Loucy (cell line): ENCODE data around the gene HS1BP3.

Experiments used
- H2AFZ ChIP-seq: fragments of 200-600 bp; sonication (generic); 2 replicates; pipeline ENCODE4 v1.6.0; 2016; ENCODE audit warnings: antibody characterized with exemption, mild to moderate bottlenecking, low read length, moderate library complexity
- H3F3A ChIP-seq: fragments of 200-600 bp; 2 replicates; pipeline ENCODE4 v1.6.0; 2016; ENCODE audit warnings: antibody characterized with exemption, low read depth, mild to moderate bottlenecking
- H3K27me3 ChIP-seq: fragments of 200-600 bp; sonication (generic); 2 replicates; pipeline ENCODE4 v1.6.1; 2014; ENCODE audit warnings: low read length, mild to moderate bottlenecking; ENCODE audit not compliant: insufficient read depth, poor library complexity, severe bottlenecking
- H3K36me3 ChIP-seq: fragments of 200-600 bp; sonication (generic); 2 replicates; pipeline ENCODE4 v1.6.1; 2016; ENCODE audit warnings: low read length; ENCODE audit not compliant: insufficient read depth
- H3K4me1 ChIP-seq: fragments of 200-600 bp; sonication (generic); 2 replicates; pipeline ENCODE4 v1.5.1; 2014; ENCODE audit warnings: low read length, mild to moderate bottlenecking; ENCODE audit not compliant: insufficient read depth, poor library complexity, severe bottlenecking
- H3K4me2 ChIP-seq: fragments of 200-600 bp; sonication (generic); 2 replicates; pipeline ENCODE4 v1.6.0; 2014; ENCODE audit warnings: antibody characterized with exemption, low read length, low read depth, mild to moderate bottlenecking; ENCODE audit not compliant: poor library complexity, severe bottlenecking
- H3K4me3 ChIP-seq: fragments of 200-600 bp; sonication (generic); 2 replicates; pipeline ENCODE4 v1.5.1; 2014; ENCODE audit warnings: low read length, mild to moderate bottlenecking, mixed read lengths; ENCODE audit not compliant: poor library complexity, severe bottlenecking
- H3K79me2 ChIP-seq: fragments of 200-600 bp; sonication (generic); 2 replicates; pipeline ENCODE4 v1.6.1; 2014; ENCODE audit warnings: low read length; ENCODE audit not compliant: insufficient read depth
- H3K9ac ChIP-seq: fragments of 200-600 bp; sonication (generic); 2 replicates; pipeline ENCODE4 v1.6.0; 2014; ENCODE audit warnings: mild to moderate bottlenecking, low read depth, low read length, moderate library complexity; ENCODE audit not compliant: poor library complexity, severe bottlenecking
- H3K9me2 ChIP-seq: fragments of 200-600 bp; sonication (generic); replicated peaks from 2 replicates; pipeline ENCODE4 v1.6.1; 2016; ENCODE audit warnings: low read depth, low read length, mixed read lengths
- H3K9me3 ChIP-seq: fragments of 200-600 bp; sonication (generic); 2 replicates; pipeline ENCODE4 v1.6.1; 2014; ENCODE audit warnings: mild to moderate bottlenecking, antibody characterized with exemption, low read length, low read depth; ENCODE audit not compliant: insufficient read depth
- H4K20me1 ChIP-seq: fragments of 200-600 bp; sonication (generic); 2 replicates; pipeline ENCODE4 v1.6.0; 2014; ENCODE audit warnings: antibody characterized with exemption, low read length, mild to moderate bottlenecking; ENCODE audit not compliant: insufficient read depth, poor library complexity, severe bottlenecking
- EZH2phosphoT487 ChIP-seq: fragments of 200-600 bp; IDR thresholded peaks from 2 replicates; pipeline ENCODE4 v1.6.1; 2018; ENCODE audit warnings: antibody characterized with exemption, mild to moderate bottlenecking, moderate library complexity, borderline replicate concordance
- TF ChIP-seq, protein P1 (sequence below): fragments of 200-600 bp; sonication (generic); conservative IDR thresholded peaks from 2 replicates; pipeline ENCODE4 v1.5.1; 2014; ENCODE audit warnings: mild to moderate bottlenecking, antibody characterized with exemption, low read length

HS1BP3 gene

DNA sequence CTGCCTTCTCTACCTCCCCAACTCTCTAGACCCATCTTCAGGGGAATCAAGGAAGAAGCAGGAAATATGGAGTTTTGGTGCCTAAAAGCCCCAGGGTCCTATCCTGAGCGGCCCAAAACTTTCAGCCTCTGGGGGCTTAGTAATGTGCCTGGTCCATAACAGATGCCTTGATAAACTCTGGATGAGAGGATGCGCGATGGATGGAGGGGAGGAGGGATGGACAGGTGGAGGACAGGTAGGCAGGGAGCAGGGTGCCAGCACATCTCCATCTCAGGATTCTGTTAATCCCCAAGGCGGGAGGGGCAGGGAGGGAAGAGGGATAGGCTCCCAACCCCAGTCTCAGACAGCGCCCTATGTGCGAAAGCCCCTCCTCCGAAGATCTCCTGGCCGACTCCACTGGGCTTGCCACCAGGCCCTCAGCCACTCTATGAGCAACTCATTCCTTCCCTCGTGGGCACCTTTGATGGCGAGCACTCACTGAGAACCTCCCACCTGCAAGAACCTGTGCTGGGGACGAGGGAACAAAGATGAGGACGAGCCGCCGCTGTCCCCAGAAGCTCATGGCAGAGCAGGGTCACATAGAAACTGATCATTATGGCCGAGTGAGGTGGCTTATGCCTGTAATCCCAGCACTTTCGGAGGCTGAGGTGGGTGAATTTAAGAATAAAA, 23.1 kb downstream of the HS1BP3 start:
- H3F3A ChIP-seq: no peaks in the 10 kb centered on the region
- no peaks in the 10 kb centered on the region; the same call in 1 of the 2 replicates for H3K36me3 ChIP-seq
- H3K4me2 ChIP-seq: no peak overlapping the region
- no peak for TF ChIP-seq EZH2phosphoT487
- TF ChIP-seq, protein P1, sequence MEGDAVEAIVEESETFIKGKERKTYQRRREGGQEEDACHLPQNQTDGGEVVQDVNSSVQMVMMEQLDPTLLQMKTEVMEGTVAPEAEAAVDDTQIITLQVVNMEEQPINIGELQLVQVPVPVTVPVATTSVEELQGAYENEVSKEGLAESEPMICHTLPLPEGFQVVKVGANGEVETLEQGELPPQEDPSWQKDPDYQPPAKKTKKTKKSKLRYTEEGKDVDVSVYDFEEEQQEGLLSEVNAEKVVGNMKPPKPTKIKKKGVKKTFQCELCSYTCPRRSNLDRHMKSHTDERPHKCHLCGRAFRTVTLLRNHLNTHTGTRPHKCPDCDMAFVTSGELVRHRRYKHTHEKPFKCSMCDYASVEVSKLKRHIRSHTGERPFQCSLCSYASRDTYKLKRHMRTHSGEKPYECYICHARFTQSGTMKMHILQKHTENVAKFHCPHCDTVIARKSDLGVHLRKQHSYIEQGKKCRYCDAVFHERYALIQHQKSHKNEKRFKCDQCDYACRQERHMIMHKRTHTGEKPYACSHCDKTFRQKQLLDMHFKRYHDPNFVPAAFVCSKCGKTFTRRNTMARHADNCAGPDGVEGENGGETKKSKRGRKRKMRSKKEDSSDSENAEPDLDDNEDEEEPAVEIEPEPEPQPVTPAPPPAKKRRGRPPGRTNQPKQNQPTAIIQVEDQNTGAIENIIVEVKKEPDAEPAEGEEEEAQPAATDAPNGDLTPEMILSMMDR: no peak
- no peaks in the 10 kb centered on the region for H3K9me3 ChIP-seq
- no peaks in the 10 kb centered on the region for H3K27me3 ChIP-seq
- H3K4me3 ChIP-seq: no peak overlapping the region
- H2AFZ ChIP-seq: no peak overlapping the region
- peaks cover under 1% of the 10 kb centered on the region for H3K4me1 ChIP-seq
- no peak overlapping the region for H3K9ac ChIP-seq
- H3K79me2 ChIP-seq: no peaks in the 10 kb centered on the region
- H3K9me2 ChIP-seq: no peaks in the 10 kb centered on the region
- no peaks in the 10 kb centered on the region for H4K20me1 ChIP-seq

- Histone ChIP-seq H3F3A (no peaks in the 10 kb centered on the region), H3K4me1 (no peaks in the 10 kb centered on the region), H2AFZ (no peak overlapping the region), H3K9ac (no peak overlapping the region), H3K4me3 (no peak overlapping the region), H3K27me3 (no peaks in the 10 kb centered on the region), H3K79me2 (no peaks in the 10 kb centered on the region), H3K4me2 (no peak overlapping the region), H4K20me1 (no peaks in the 10 kb centered on the region), H3K9me3 (no peaks in the 10 kb centered on the region), H3K36me3 (no peaks in the 10 kb centered on the region; the same call in 1 of the 2 replicates), H3K9me2 (no peaks in the 10 kb centered on the region)
- TF ChIP-seq, protein P1: no peak
- TF ChIP-seq EZH2phosphoT487: no peak
Measured at GRCh38 chr2:20626698-20627513, 24.0 kb downstream of the HS1BP3 start.

DNA sequence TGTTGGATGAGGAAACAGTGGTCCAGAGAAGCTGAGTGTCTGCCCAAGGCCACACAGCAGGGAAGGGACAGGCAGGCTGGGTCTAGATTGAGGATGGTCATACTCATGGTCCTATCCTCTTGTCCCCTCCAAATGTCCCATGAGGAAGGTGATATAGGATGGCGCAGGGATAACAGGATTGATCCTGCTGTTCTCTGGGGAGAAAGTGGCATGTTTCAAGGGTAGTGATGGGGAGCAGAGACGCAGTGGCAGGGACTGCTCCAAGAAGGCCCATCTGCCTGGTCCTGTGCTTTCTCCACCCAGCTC, 24.6 kb downstream of the HS1BP3 start:
- no peak for TF ChIP-seq EZH2phosphoT487
- TF ChIP-seq, protein P1: no peak
- Histone ChIP-seq H3K4me1 (no peaks in the 10 kb centered on the region), H3K79me2 (no peaks in the 10 kb centered on the region), H3F3A (no peaks in the 10 kb centered on the region), H3K9me2 (no peaks in the 10 kb centered on the region), H2AFZ (no peak overlapping the region), H3K36me3 (no peaks in the 10 kb centered on the region; the same call in 1 of the 2 replicates), H3K9me3 (no peaks in the 10 kb centered on the region), H4K20me1 (no peaks in the 10 kb centered on the region), H3K4me3 (no peak overlapping the region), H3K9ac (no peak overlapping the region), H3K4me2 (no peak overlapping the region), H3K27me3 (no peaks in the 10 kb centered on the region)
